ENCODE results near the gene ZFAND3.

The ZFAND3 gene

GRCh38 chr6:38164671-38165108 is 345.2 kb downstream of the ZFAND3 start:
- no peak for TF ChIP-seq POLR2A (IDR thresholded peaks at IDR 0.05; ENCODE audit: low read length)
- no peak for TF ChIP-seq GATA1 (IDR thresholded peaks at IDR 0.05; ENCODE audit: low read depth, low read length)
- DNase-seq = no peak

GRCh38 chr6:38166411-38167240 is 347.1 kb downstream of the ZFAND3 start:
- DNase-seq = no peak
- no peak for TF ChIP-seq GATA1 (IDR thresholded peaks at IDR 0.05; ENCODE audit: low read depth, low read length)
- no peak for TF ChIP-seq POLR2A (IDR thresholded peaks at IDR 0.05; ENCODE audit: low read length)

- TF ChIP-seq GATA1 (IDR thresholded peaks at IDR 0.05; ENCODE audit: low read depth, low read length) = no peak
- TF ChIP-seq POLR2A (IDR thresholded peaks at IDR 0.05; ENCODE audit: low read length) = no peak
- no peak for DNase-seq
Observed at GRCh38 chr6:38167598-38167997, 348.1 kb downstream of the ZFAND3 start.

GRCh38 chr6:38168126-38168525 is 348.6 kb downstream of the ZFAND3 start:
- no peak for TF ChIP-seq GATA1 (IDR thresholded peaks at IDR 0.05; ENCODE audit: low read depth, low read length)
- no peak for TF ChIP-seq POLR2A (IDR thresholded peaks at IDR 0.05; ENCODE audit: low read length)
- no peak for DNase-seq

GRCh38 chr6:38168699-38169098 is 349.2 kb downstream of the ZFAND3 start:
- TF ChIP-seq GATA1 (IDR thresholded peaks at IDR 0.05; ENCODE audit: low read depth, low read length) (no peak), POLR2A (IDR thresholded peaks at IDR 0.05; ENCODE audit: low read length) (no peak)
- no peak for DNase-seq

- DNase-seq = no peak
- TF ChIP-seq GATA1 (IDR thresholded peaks at IDR 0.05; ENCODE audit: low read depth, low read length) (no peak), POLR2A (IDR thresholded peaks at IDR 0.05; ENCODE audit: low read length) (no peak)
Observed at GRCh38 chr6:38169221-38169976, 349.9 kb downstream of the ZFAND3 start.

- DNase-seq = no peak
- TF ChIP-seq GATA1 (IDR thresholded peaks at IDR 0.05; ENCODE audit: low read depth, low read length) = no peak
- no peak for TF ChIP-seq POLR2A (IDR thresholded peaks at IDR 0.05; ENCODE audit: low read length)
Observed at GRCh38 chr6:38169977-38170526, 350.5 kb downstream of the ZFAND3 start.

- no peak for DNase-seq
- TF ChIP-seq GATA1 (IDR thresholded peaks at IDR 0.05; ENCODE audit: low read depth, low read length) = no peak
- no peak for TF ChIP-seq POLR2A (IDR thresholded peaks at IDR 0.05; ENCODE audit: low read length)
Observed at GRCh38 chr6:38170666-38171355, 351.3 kb downstream of the ZFAND3 start.

- no peak for DNase-seq
- TF ChIP-seq GATA1 (IDR thresholded peaks at IDR 0.05; ENCODE audit: low read depth, low read length) = no peak
- TF ChIP-seq POLR2A (IDR thresholded peaks at IDR 0.05; ENCODE audit: low read length) = no peak
Observed at GRCh38 chr6:38171997-38172738, 352.6 kb downstream of the ZFAND3 start.

- DNase-seq = no peak
- TF ChIP-seq POLR2A (IDR thresholded peaks at IDR 0.05; ENCODE audit: low read length) (no peak), GATA1 (IDR thresholded peaks at IDR 0.05; ENCODE audit: low read depth, low read length) (no peak)
Observed at GRCh38 chr6:38172739-38173410, 353.3 kb downstream of the ZFAND3 start.

GRCh38 chr6:38173909-38174308 is 354.4 kb downstream of the ZFAND3 start:
- TF ChIP-seq POLR2A (IDR thresholded peaks at IDR 0.05; ENCODE audit: low read length) (no peak), GATA1 (IDR thresholded peaks at IDR 0.05; ENCODE audit: low read depth, low read length) (no peak)
- no peak for DNase-seq

- TF ChIP-seq POLR2A (IDR thresholded peaks at IDR 0.05; ENCODE audit: low read length) = no peak
- no peak for TF ChIP-seq GATA1 (IDR thresholded peaks at IDR 0.05; ENCODE audit: low read depth, low read length)
- DNase-seq = no peak
Observed at GRCh38 chr6:38174315-38174714, 354.8 kb downstream of the ZFAND3 start.

Measured in erythroblast (primary cell).